Activated CD8-positive, alpha-beta memory T cell treated with anti-CD3 and anti-CD28 coated beads, Interleukin-2, amount 50 U/mL, for 24 hours (primary cell): Measurements from ENCODE around the gene CARMIL1.
"Not testable (repeated sequence)": the region's sequence is repeated elsewhere in the genome, so short reads cannot be mapped to it uniquely, and the experiment has no call there.

Source experiments
- DNase-seq: peaks from one replicate; pipeline ENCODE4 v3.0.0-alpha.2; 2020; ENCODE audit errors: extremely low read depth

The CARMIL1 gene

GRCh38 chr6:25560865-25561264, 281.7 kb downstream of the CARMIL1 start:
- DNase-seq: no peak

DNA sequence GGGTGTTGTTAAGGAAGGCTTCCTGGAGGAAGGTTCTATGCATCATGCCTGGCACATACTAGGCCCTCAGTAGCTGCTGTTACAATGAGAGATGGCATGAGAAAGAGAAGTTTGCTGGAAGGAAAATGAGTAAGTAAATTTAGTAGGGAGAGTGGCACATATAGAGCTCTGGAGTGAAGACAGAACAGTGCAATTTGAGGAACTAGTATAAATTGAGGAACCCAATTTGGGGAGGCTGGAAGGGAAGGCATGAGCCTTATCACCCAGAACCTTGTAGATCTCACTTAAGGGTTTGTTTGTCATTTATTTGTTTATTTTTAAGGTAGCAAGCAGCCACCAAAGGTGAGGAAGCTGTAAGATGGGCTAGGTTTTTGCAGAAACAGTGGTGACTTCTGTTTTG, 285.8 kb downstream of the CARMIL1 start:
- no peak for DNase-seq

GRCh38 chr6:25570578-25570977, 291.4 kb downstream of the CARMIL1 start:
- DNase-seq: no peak

GRCh38 chr6:25576919-25577318, 297.7 kb downstream of the CARMIL1 start:
- no peak for DNase-seq

- DNase-seq: no peak
Measured at GRCh38 chr6:25578538-25578937, 299.4 kb downstream of the CARMIL1 start.

DNA sequence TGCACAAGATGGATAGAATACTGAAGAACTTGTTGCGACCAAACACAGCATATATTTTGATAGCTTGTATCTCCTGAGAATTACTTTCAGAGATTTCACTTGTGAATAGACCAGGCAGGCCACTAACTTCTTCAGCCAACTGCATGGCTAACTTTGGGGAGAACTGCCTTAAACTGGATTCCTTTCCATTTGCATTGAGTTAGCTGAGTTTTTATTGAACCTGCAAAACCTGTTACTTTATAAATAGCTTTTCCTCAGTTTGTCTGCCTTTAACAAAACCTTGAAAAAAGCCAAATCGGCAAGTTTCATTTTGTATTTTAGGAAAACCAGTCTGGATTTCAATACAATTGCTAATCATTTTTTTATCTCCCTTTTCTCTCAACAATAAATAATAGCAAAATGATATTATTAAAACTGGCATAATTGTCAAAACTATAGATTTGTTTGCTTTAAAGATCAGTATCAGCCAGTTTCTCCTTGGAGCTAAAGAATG, 300.3 kb downstream of the CARMIL1 start:
- no peak for DNase-seq

DNA sequence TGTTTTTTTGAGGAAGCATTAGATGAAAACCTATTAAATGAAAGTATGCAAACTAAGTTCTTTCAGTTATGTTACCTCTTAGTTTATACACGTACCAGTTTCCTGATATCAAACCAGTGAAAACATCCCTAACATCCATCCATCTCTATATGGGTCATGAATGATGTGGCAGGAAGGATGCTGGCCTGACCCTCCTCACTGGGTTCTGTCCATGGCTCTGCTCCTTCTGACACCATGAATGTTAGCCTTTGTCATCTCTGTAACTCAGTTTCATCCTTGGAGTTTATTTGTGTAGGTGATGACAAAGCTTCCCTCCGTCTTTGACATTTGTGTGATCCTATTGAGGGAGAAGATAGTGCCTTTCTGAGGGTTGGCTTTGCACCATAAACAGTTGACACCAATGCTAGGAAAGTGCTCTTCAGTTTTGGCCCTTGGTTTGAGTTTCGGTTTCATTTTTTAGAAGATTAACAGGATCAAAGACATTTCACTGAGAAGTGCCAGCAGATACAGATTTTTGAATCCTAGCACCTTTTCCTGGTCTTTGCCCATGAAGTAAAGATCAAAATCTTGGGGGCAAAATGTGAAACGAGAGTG, 300.8 kb downstream of the CARMIL1 start:
- no peak for DNase-seq

GRCh38 chr6:25582101-25582500, 302.9 kb downstream of the CARMIL1 start:
- DNase-seq: no peak

GRCh38 chr6:25583099-25583498, 303.9 kb downstream of the CARMIL1 start:
- no peak for DNase-seq

GRCh38 chr6:25583906-25584305, 304.7 kb downstream of the CARMIL1 start:
- no peak for DNase-seq

GRCh38 chr6:25585225-25585624, 306.1 kb downstream of the CARMIL1 start:
- no peak for DNase-seq

DNA sequence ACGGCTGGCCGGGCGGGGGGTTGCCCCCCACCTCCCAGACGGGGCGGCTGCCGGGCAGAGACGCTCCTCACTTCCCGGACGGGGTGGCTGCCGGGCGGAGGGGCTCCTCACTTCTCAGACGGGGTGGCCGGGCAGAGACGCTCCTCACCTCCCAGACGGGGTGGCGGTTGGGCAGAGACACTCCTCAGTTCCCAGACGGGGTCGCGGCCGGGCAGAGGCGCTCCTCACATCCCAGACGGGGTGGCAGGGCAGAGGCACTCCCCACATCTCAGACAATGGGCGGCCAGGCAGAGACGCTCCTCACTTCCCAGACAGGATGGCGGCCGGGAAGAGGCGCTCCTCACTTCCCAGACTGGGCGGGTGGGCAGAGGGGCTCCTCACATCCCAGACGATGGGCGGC, 306.9 kb downstream of the CARMIL1 start:
- not testable (repeated sequence) for DNase-seq

DNA sequence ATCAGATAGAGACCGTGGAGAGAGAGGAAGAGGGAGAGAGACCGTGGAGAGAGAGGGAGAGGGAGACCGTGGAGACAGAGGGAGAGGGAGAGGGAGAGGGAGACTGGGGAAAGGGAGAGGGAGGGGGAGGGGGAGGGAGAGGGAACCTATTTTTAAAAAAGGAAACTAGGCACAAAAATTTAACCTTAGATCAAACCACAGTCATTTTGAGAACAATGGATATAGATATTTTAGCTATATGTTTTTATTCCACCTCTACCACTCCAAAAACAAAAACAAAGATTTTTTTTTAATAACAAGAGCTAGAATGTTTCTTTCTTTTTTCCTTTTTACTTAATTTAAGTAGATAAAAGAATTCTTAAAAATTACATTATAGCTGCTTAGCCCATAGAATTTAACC, 307.8 kb downstream of the CARMIL1 start:
- no peak for DNase-seq

- DNase-seq: no peak
Measured at GRCh38 chr6:25590986-25591385, 311.8 kb downstream of the CARMIL1 start.

DNA sequence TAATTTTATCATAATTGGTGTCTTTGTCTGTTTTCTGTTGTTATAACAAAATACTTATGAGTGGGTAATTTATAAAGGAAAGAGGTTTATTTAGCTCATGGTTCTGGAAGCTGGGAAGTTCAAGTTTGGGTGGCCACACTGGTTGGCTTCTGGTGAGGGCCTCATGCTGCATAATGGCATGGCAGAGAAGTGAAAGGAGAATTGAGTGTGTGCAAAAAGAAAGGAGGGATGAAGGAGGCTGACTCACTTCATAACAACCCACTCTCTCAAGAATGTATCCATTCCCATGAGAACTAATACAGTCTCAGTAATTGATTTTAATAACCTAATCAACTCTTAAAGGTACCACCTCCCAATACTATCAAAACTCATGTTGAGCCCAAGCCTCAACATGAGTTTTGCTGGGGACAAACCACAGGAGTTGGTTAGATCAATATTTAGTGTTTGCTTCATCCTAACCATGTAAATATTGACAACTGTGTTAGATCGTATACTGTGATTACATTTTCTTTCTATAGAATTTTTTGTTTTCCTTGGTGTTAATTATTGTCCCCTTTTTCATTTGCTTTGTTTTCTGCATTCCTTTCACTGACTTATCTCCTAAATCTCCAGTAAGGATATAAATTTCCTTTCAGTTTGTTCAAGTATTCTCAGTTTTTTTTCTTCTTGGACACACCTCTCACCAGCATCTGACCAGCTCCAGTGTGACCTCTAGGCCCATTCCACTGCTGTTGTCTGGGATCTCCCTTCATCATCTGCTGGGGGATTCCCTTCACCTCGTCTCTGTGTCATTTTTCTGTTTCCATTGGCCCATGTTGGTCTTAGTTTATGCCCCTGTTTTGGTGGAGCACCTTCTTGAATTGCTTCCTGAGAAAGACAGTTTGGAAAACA, 318.0 kb downstream of the CARMIL1 start:
- DNase-seq: no peak

GRCh38 chr6:25599516-25600085, 320.4 kb downstream of the CARMIL1 start:
- DNase-seq: no peak

GRCh38 chr6:25601800-25602673, 322.9 kb downstream of the CARMIL1 start:
- DNase-seq: no peak

DNA sequence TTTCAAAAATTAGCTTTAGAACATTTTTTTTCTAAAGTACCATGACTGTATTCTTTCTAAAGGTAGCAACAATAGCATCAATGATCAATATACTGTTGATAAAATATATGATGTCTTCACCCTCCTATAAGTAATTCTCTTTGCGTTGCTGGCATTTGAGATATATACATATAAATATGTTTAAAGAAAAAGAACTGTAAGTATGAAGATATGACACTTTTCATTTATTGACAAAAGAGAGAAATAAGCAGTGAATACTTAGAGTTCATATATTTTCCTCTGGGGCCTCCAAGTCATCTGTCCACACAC, 323.5 kb downstream of the CARMIL1 start:
- DNase-seq: no peak

GRCh38 chr6:25603251-25603650, 324.1 kb downstream of the CARMIL1 start:
- DNase-seq: no peak

DNA sequence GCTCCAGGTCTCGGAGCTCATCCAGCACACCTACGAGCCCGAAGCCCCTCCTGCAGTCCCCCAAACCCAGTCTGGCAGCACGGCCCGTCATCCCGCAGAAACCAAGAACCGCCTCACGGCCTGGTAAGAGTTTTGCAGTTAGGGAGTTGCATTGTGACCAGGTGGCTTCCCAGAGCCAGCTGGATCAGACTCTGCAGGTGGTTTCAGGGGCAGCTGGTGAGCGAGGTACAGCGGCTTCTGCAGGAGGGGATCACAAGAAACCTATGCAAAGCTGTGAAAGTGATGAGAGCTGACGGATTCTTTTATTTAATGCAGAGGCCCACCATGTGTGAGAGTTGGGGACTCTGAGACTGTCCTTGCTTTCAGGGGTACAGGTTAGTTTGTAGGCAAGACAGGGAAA, 327.0 kb downstream of the CARMIL1 start:
- no peak for DNase-seq

GRCh38 chr6:25608558-25609174, 329.5 kb downstream of the CARMIL1 start:
- DNase-seq: no peak

DNA sequence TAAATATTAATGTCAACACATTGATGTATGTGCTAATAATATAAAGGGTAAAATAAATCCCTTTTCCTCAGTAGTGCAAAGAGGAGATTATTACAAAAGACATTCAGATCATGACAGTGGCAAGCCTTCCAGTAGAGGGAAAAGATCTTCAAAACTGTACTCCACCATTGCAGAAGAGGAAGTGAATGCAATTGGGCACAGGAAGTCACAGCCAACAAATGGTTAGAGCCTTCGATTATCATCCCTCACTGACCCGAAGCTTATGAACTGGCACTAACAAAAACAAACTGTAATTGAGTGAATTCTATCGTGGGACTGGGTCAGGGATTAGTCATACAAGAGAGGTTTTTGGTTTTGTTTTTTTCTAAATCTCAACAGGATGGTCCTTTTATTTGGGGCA, 333.5 kb downstream of the CARMIL1 start:
- no peak for DNase-seq
